WTC11 (cell line): ENCODE data around the gene MTX1. TPM values are rescaled to one million over a fixed set of nuclear protein-coding genes. Genes with fewer than 3 reads are reported as not detected.

Experiments used
- ATAC-seq: fragments of 200-7000 bp; cut with Tn5 transposase; 2 replicates; pipeline ENCODE4 v1.10.0; 2021; ENCODE audit warnings: mild to moderate bottlenecking, moderate library complexity
- CTCF ChIA-PET: fragments of 300-600 bp; sonication (Branson Sonifier 250); formaldehyde crosslinking; loops from one replicate; lab custom pipeline; 2021; ENCODE audit warnings: antibody characterized with exemption; lab: Charles Lee
- POLR2A ChIA-PET: fragments of 350-600 bp; sonication (Branson Sonifier 250); formaldehyde crosslinking; loops from one replicate; lab custom pipeline; 2021; ENCODE audit warnings: antibody characterized with exemption; lab: Charles Lee
- DNase-seq: peaks from one replicate; pipeline ENCODE4 v3.0.0; 2021; ENCODE audit warnings: low spot score
- H3K27ac Mint-ChIP-seq: 2 replicates; pipeline ENCODE4 v1.8.0; 2021; ENCODE audit warnings: mixed read lengths
- H3K27me3 Mint-ChIP-seq: 2 replicates; pipeline ENCODE4 v1.8.0; 2021; ENCODE audit warnings: low read depth, mild to moderate bottlenecking, moderate library complexity, mixed read lengths
- H3K36me3 Mint-ChIP-seq: 2 replicates; pipeline ENCODE4 v1.8.0; 2021; ENCODE audit warnings: mixed read lengths
- H3K4me1 Mint-ChIP-seq: 2 replicates; pipeline ENCODE4 v1.8.0; 2022; ENCODE audit warnings: mixed read lengths
- H3K4me3 Mint-ChIP-seq: 2 replicates; pipeline ENCODE4 v1.8.0; 2021; ENCODE audit warnings: mild to moderate bottlenecking, moderate library complexity, mixed read lengths
- H3K9me3 Mint-ChIP-seq: 2 replicates; pipeline ENCODE4 v1.8.0; 2021; ENCODE audit warnings: mixed read lengths
- ARID4B ChIP-seq: sonication (generic); formaldehyde crosslinking; IDR thresholded peaks from 2 replicates; pipeline ENCODE4 v1.8.0; 2023; ENCODE audit warnings: missing genetic modification reagents, mild to moderate bottlenecking, borderline replicate concordance
- ATF2 ChIP-seq: sonication (generic); formaldehyde crosslinking; IDR thresholded peaks from 2 replicates; pipeline ENCODE4 v1.8.1; 2022; ENCODE audit warnings: low read depth, missing genetic modification reagents, borderline replicate concordance
- ESRRA ChIP-seq: sonication (generic); formaldehyde crosslinking; IDR thresholded peaks from 2 replicates; pipeline ENCODE4 v1.8.1; 2022; ENCODE audit warnings: mild to moderate bottlenecking, missing genetic modification reagents, borderline replicate concordance
- FOXK1 ChIP-seq: sonication (generic); formaldehyde crosslinking; IDR thresholded peaks from 2 replicates; pipeline ENCODE4 v1.8.0; 2022; ENCODE audit warnings: mild to moderate bottlenecking, moderate library complexity, missing genetic modification reagents
- SP1 ChIP-seq: sonication (generic); formaldehyde crosslinking; conservative IDR thresholded peaks from 2 replicates; pipeline ENCODE4 v1.8.1; 2022; ENCODE audit warnings: missing genetic modification reagents
- TEAD1 ChIP-seq: sonication (generic); formaldehyde crosslinking; IDR thresholded peaks from 2 replicates; pipeline ENCODE4 v1.8.0; 2022; ENCODE audit warnings: mild to moderate bottlenecking, missing genetic modification reagents
- TP53 ChIP-seq: sonication (generic); formaldehyde crosslinking; IDR thresholded peaks from 2 replicates; pipeline ENCODE4 v1.8.1; 2023; ENCODE audit warnings: mild to moderate bottlenecking, missing genetic modification reagents
- ZNF281 ChIP-seq: sonication (generic); formaldehyde crosslinking; IDR thresholded peaks from 2 replicates; pipeline ENCODE4 v1.8.0; 2023; ENCODE audit warnings: mild to moderate bottlenecking, missing genetic modification reagents
- ZNF512 ChIP-seq: sonication (generic); formaldehyde crosslinking; IDR thresholded peaks from 2 replicates; pipeline ENCODE4 v1.8.1; 2022; ENCODE audit warnings: missing genetic modification reagents, borderline replicate concordance
- total RNA-seq: library from RNA; stranded (reverse); gene quantifications from 3 replicates; pipeline ENCODE4 v1.2.3, GENCODE V29; 2021
- TF ChIP-seq, protein P1 (sequence below): sonication (generic); formaldehyde crosslinking; IDR thresholded peaks from 2 replicates; pipeline ENCODE4 v1.8.1; 2023; ENCODE audit warnings: mild to moderate bottlenecking, moderate library complexity, missing genetic modification reagents
- TF ChIP-seq, protein P2 (sequence below): sonication (generic); formaldehyde crosslinking; IDR thresholded peaks from 2 replicates; pipeline ENCODE4 v1.8.1; 2023; ENCODE audit warnings: mild to moderate bottlenecking, missing genetic modification reagents, moderate library complexity
- TF ChIP-seq, protein P3 (sequence below): fragments of 250-450 bp; sonication (Bioruptor Pico); conservative IDR thresholded peaks from 2 replicates; pipeline ENCODE4 v1.9.0; 2021; ENCODE audit warnings: mild to moderate bottlenecking

MTX1 gene
- total RNA-seq, 1 experiment from 2014 or later = 62.8 TPM

DNA sequence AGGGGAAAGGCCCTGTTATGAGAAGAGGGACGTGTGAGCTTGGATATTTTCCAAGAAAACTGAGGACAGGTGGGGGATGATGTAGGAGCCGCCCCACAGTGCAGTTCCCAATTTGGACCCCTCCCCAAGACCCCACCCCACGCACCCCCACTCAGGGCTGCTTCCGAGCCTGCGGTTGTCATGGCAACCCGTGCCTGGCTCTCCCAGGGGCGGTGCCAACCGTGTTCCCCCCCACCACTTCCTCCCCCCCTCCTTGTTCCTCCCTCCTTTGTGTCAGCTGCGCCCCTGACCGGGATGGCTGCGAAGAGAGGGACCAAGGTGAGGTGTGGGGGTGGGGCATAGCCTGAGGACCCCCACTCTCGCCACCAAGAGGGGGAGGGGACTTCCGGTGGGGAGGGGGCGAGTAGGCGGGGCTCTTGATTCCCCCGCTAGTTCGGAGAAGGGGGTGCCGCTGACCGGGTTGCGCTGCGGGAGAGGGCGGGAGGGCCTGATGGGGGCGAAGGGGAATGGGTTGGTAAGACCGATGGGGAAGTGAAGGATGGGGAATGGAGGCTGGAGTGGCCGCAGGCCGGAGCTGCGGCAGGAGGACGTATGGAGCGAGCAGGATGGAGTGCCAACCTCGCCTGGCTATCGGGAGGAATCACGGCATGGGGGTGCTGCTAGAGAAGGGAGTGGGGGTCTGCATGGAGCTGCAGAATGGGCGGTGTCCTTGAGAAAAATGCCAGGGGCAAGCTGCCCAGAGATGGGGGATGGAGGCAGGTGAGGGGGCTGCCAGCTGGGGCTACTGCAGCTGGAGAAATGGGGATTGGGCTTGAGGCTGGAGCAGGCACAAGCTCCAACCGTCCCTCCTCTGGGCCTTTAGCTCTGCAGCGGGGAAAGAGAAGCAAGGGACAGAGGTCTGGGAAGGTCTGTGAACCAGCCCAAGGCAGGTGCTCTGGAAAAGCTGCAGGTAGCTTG lies 33.9 kb upstream of the MTX1 start:
- no peak for TF ChIP-seq ATF2 (CRISPR knock-in tag)
- peak; percentile 78; the same call in 1 of the 2 replicates for TF ChIP-seq SP1
- TF ChIP-seq, protein P1, sequence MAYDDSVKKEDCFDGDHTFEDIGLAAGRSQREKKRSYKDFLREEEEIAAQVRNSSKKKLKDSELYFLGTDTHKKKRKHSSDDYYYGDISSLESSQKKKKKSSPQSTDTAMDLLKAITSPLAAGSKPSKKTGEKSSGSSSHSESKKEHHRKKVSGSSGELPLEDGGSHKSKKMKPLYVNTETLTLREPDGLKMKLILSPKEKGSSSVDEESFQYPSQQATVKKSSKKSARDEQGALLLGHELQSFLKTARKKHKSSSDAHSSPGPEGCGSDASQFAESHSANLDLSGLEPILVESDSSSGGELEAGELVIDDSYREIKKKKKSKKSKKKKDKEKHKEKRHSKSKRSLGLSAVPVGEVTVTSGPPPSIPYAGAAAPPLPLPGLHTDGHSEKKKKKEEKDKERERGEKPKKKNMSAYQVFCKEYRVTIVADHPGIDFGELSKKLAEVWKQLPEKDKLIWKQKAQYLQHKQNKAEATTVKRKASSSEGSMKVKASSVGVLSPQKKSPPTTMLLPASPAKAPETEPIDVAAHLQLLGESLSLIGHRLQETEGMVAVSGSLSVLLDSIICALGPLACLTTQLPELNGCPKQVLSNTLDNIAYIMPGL (CRISPR knock-in tag) = no peak
- TF ChIP-seq ARID4B (CRISPR knock-in tag) = peak; percentile 43; the same call in 1 of the 2 replicates
- TF ChIP-seq TP53 = 0 out of 2 replicates have a peak, but pooled peaks have one; percentile 49
- TF ChIP-seq, protein P2, sequence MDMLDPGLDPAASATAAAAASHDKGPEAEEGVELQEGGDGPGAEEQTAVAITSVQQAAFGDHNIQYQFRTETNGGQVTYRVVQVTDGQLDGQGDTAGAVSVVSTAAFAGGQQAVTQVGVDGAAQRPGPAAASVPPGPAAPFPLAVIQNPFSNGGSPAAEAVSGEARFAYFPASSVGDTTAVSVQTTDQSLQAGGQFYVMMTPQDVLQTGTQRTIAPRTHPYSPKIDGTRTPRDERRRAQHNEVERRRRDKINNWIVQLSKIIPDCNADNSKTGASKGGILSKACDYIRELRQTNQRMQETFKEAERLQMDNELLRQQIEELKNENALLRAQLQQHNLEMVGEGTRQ (CRISPR knock-in tag) = no peak
- TF ChIP-seq, protein P3, sequence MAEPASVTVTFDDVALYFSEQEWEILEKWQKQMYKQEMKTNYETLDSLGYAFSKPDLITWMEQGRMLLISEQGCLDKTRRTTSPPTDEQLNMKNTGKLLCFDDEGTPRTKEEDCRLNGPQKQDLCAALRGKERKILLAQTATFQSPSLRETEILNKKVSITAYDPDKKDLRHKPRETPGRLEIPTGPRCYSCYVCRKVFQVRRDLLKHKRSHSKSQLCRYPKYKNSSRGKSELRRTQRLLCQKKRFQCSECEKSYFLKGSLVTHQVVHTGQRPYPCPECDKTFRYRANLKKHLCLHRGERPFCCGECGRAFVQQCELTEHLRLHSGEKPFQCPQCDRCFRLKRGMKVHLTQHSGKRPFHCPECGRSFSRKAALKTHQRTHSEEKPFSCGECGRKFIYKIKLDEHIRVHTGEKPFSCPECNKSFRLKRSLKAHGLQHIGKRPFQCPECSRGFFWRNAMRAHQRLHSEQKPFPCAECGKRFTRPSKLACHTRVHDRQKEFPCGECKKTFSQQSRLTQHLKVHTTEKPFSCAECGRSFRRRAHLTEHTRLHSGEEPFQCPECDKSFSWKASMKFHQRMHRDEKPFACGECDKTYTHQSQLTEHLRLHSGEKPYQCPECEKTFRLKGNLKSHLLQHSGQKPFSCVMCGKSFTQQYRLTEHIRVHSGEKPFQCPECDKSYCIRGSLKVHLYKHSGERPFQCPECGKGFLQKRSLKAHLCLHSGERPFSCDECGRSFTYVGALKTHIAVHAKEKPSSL (CRISPR knock-in tag) = no peak
- no peak for TF ChIP-seq ZNF512 (CRISPR knock-in tag)
- no peak for TF ChIP-seq FOXK1 (CRISPR knock-in tag)
- no peak for TF ChIP-seq ESRRA (CRISPR knock-in tag)
- peak; percentile 94 for TF ChIP-seq ZNF281 (CRISPR knock-in tag)
- TF ChIP-seq TEAD1 (CRISPR knock-in tag) = 0 out of 2 replicates have a peak, but pooled peaks have one; percentile 34
- DNase-seq = peak; percentile 75
- Mint-ChIP-seq H3K36me3 (peaks cover 32% of the 10 kb centered on the region), H3K9me3 (no peaks in the 10 kb centered on the region), H3K4me1 (peaks cover 29% of the 10 kb centered on the region), H3K4me3 (peak overlapping the region; percentile 94), H3K27me3 (no peaks in the 10 kb centered on the region), H3K27ac (peak overlapping the region; percentile 89)
- peak; percentile 20 for ATAC-seq
- ChIA-PET CTCF (interaction anchor here (0.7 to 12.2 kb wide), 31 partner anchors 8 to 1003 kb away, joined by 3 to 605 read pairs (median 13); partner anchors contain the start of genes ADAM15, DPM3, EFNA1 and EFNA3), POLR2A (interaction anchor here (0.5 to 5.2 kb wide), 6 partner anchors 20 to 46 kb away, joined by 3 to 83 read pairs (median 4); no protein-coding TSS in a partner anchor)
